ENCODE data around the gene RBBP5.

Gene RBBP5

DNA sequence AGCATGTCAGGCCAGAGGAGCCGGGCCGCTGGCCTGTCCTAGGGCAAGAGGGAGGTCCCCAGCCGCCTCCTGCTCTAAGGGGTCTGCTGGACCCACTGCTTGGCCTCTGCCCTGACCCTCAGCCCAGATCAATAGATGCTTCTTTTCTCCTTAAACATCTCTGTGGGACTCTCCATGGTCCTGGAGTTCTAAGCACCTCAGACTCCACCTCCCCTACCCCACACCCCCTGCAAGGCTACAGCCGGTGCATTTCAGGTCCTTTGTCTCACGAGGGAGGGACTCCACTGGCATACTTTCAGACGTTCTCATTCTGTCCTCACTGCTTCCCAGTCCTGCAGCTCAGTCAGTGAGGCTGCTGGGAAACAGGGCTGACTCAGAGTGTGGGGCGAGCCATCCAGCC, 67.8 kb downstream of the RBBP5 start:
- DNase-seq: no peak

GRCh38 chr1:205053296-205053695, 68.5 kb downstream of the RBBP5 start:
- no peak for DNase-seq

DNA sequence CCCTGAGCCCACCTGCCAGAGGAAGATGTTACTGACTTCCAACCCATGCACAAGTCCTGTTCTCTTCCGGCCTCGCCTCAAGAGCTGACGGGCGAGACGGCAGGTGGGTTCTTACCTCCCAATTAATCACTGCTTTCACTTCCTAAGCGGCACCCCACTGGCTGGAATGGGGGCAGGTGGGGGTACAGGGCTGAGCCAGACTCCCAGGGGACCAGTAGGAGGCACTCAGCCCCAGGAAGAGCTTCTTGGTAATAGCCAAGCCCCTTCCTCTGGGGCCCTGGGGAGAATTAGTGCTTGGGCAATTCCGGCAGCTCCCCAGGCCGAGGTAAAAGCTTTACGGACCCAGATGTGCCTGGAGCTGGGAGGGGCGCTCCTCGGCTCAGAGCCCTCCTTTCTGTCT, 69.1 kb downstream of the RBBP5 start:
- DNase-seq: no peak

- no peak for DNase-seq
Measured at GRCh38 chr1:205049479-205049878, 72.3 kb downstream of the RBBP5 start.

DNA sequence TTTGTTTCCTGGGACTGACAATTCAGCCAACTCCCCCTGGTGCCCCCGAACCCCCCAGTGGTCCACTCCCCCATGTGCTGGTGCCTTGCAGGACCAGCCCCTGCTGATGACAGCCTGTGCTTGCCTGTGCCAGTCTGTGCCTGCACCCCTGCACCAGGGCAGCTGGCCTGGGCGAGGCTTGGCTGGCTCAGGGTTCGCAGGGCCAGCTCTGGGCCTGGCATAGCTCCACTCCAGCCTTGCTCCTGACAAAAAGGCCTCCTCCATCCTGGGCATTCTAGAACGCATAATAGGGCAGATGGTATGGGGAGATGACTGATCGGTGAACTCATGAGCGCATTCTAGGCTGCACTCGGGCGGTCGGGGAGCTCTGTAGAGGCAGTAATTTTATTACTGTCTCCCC, 73.4 kb downstream of the RBBP5 start:
- no peak for DNase-seq

DNA sequence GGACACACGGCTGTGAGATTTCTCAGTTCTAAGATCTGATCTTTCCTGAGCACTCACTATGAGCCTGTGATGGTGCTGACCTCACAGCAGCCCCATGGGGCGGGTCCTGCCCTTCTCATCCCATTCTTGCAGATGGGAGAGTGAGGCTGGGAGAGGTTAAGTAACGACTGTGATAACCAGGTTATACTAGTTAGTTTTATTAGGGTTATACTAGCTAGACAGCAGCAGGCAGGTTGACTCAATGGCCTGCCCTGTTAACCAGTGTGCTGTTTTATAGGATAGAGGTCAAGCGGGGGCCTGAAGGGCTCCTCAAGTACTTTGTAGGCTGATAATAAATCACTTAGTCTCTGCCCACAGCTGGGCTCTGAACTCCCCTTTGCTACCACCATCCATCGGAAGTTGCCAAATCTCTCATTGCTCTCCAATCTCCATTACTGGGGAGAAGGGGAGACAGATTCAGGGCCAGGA, 74.0 kb downstream of the RBBP5 start:
- DNase-seq: no peak

GRCh38 chr1:205046870-205047269, 74.9 kb downstream of the RBBP5 start:
- DNase-seq: no peak

- no peak for DNase-seq
Measured at GRCh38 chr1:205045146-205045545, 76.6 kb downstream of the RBBP5 start.

- DNase-seq: no peak
Measured at GRCh38 chr1:205044741-205045140, 77.0 kb downstream of the RBBP5 start.

DNA sequence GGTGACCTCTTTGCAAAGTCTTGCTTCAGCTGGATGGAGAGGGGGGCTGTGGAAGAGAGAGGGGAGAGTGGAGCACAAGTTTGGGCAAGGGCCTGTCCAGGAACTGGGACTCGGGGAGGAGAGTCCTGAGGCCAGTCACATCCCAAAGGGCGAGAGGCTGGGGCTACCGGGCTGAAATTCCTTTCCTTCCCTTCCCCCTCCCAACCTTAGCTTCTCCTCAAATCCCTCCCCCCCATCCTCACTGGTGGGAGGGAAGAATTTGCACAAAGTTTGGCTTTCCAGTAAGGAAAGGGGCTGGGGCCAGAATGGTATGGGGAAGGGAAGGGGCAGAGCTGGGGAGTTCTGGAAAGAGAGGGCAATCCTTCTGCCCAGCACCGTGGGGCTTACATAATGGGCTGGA, 77.9 kb downstream of the RBBP5 start:
- no peak for DNase-seq

GRCh38 chr1:205042911-205043806, 78.6 kb downstream of the RBBP5 start, which contains the start of gene CNTN2:
TSS of gene CNTN2 (plus strand) at chr1:205043212. CDS start at chr1:205053186, 9,974 bp downstream.
- DNase-seq: no peak

DNA sequence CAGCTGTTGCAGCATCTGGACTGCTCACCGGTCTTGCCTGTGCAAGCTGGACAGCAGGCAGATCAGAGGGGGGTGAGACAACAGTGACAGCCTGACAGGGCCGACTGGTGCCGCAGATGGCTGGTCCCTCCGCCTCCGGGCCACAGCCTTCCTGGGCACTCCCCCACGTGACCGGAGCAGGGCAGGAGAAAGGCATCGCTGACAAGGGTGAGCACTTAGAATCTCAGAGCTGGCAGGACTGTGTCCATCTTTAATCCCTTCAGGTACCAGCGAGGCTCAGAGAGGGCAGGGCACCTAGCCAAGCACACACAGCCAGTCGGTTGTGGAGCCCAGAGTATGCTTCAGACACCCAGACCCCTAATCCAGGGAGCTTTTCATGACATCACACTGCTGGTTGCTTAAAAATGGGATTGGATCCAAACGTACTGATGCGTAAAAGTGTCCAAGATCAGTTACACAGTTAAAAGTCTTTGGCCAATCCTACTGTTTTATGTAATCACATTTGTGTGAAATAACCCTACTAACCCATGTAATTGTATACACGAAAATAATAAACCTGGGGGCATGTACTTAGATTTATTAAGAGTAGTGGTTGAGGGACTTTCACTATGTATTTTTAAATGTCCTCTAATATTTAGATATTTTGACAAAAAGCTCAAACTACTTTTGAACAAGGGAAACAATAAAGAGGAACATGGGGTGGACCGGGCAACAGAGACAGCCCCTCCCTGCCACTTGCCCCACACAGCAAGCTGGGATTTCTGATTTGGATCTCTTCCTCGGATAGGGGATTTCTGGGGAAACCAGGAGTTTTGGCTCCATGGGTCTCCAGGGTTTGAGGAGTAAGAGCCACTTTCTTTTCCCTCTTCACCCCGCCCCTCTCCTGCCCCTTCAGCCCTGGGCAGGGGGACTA, 79.5 kb downstream of the RBBP5 start:
- no peak for DNase-seq

DNA sequence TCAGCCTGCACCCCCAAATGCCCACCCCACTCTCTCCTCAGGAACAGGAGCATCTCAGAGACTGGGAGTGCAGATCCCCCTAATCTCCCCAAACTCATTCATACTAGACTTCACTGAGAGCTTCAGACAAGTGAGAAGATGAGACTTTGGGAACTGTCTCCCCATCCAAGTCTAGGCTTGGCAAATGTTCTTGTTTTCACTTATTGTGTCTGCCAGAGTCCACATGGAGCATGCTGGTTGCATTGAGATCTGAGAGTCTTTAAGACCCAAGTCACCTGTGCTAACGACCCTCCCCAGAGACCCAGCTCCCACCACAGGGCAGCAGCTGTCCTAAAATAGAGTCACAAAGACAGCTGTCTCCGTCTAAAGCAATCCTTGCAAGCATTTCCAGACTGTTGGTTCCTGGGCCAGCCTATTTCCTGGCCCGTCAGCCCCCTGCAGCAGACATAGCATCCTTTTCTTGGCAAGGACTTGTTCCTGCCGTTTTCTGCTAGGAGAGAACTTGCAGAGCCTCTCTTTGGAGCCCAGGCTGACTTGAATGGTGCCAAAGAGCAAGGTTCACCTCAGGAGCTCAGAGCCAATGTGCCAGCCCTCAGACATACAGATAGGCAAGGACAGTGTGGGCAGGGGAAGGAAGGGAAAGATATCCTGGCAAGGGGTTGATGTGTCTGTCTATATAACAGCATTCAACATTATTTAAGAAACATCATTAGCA, 80.6 kb downstream of the RBBP5 start:
- DNase-seq: no peak

DNA sequence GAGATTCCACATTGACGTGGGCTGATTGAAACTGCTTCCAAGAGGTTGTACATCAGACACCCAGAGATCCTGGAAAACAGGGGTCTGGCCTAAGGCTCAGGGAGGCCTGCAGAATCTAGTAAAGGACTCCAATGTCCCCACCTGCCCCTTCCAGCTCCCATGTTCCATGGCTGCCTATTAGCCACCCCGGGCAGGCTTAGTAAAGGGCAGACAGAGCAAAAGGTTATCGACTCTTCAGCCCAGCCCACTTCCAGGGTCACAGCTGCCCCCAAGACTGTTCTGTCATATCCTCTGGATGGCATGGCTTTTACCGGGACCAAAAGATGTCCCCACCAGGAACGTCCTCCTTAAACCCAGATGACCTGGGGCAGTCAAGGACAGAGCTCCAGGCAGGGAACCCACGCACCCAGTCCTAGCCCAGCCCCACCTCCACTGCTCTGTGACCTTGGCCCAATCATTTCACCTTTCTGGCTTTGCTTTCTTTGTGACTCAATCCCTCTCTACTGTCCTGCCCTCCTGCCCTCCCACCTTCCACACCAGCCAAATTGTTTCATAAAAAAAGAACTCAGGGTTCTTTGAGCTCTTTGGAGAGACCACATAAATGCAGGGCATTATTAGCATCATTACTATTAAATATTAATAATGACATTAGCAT, 83.5 kb downstream of the RBBP5 start:
- no peak for DNase-seq

- no peak for DNase-seq
Measured at GRCh38 chr1:205037539-205037938, 84.2 kb downstream of the RBBP5 start.
